ENCODE measurements around the gene WAS.
"Not testable (repeated sequence)": the region's sequence is repeated elsewhere in the genome, so short reads cannot be mapped to it uniquely, and the experiment has no call there.

WAS gene

DNA sequence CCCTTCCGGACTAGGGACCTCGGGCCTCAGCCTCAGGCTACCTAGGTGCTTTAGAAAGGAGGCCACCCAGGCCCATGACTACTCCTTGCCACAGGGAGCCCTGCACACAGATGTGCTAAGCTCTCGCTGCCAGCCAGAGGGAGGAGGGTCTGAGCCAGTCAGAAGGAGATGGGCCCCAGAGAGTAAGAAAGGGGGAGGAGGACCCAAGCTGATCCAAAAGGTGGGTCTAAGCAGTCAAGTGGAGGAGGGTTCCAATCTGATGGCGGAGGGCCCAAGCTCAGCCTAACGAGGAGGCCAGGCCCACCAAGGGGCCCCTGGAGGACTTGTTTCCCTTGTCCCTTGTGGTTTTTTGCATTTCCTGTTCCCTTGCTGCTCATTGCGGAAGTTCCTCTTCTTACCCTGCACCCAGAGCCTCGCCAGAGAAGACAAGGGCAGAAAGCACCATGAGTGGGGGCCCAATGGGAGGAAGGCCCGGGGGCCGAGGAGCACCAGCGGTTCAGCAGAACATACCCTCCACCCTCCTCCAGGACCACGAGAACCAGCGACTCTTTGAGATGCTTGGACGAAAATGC is at the start of gene WAS:
WAS (plus strand) TSS at position 389 of the 572 bp plus-strand sequence; CDS start at position 444, 55 bp downstream.
- no peak for DNase-seq

DNA sequence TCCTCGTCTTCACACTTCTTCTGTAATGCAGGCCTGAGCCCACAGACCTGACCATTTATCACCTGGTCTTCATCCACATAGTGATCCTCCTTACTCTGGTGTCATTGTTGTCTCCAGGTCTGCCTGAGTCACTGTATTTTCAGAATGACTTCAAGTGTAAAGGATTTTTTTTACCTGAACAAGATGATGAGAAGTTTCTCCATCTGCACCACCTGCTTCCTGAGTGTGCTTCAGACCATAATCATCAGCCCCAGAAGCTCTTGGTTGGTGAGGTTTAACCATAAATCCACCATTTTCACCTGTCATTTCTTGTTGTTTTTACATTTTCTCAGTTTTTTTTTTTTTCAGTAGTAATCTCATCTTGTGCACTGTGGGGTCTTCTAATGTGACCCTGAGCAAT is 47.3 kb upstream of the WAS start:
- DNase-seq, result no peak

DNA sequence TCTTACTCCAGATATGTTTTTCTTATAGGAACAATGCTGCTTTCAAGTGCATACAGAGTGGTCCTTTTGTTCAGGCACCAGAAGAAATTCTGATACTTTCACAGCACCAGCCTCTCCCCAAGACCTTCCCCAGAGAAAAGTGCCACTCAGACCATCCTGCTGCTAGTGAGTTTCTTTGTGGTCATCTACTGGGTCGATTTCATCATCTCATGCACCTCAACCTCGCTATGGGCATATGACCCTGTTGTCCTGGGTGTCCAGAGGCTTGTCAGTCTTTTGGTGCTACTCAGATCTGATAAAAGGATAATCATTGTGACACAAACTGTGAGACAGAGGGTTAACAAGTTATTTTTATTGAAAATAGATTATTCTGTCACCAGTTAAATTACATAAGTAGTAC is 46.8 kb upstream of the WAS start:
- no peak for DNase-seq

DNA sequence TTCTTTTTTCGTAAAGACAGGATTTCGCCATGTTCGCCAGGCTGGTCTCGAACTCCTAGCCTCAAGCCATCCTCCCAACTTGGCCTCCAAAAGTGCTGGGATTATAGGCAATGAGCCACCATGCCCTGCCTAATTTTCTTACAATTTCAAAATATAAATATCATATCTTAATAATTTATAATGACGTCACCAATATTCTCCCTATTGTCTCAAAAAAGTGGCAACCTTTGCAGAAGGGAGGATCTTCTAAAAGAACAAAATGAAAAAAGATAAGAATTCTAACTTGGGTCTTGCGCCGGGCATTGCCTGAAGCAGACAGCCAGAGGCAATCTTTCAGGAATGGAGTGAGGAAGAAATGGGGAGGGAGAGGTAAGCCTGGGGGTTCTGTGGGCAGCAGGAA is 37.9 kb upstream of the WAS start:
- no peak for DNase-seq

DNA sequence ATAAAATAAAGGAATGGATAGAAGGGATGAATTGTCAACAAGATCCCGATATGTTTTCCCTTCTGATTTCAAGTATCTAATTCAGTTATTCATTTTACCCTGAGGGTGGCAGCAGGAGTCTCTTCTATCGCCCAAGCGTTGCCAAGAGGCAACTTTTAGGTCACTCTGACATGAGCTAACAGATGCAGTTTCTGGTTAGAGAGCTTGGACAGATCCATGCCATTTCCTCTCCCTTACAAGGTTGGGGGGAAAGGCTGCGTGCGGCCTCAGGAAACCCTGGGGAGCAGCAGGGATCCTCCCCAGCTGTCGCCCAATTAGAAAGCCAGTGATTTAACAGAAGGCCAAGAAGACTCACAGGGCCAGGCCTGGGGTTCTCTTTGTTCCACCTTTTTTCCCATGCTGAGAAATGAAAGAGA is 35.3 kb upstream of the WAS start:
- no peak for DNase-seq

DNA sequence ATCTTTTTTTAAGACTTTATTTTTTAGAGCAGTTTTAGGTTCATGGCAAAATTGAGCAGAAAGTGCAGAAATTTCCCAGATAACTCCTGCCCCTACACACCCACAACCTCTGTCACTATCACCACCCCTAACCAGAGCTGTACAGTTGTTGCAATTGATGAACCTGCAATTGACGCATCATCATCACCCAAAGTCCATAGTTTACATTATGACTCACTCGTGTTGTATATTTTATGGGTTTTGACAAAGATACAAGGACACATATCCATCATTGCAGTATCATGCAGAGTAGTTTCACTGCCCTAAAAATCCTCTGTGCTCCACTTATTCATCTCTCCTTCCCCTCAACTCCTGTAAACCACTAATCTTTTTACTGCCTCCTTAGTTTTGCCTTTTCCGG is 34.5 kb upstream of the WAS start:
- no peak for DNase-seq

DNA sequence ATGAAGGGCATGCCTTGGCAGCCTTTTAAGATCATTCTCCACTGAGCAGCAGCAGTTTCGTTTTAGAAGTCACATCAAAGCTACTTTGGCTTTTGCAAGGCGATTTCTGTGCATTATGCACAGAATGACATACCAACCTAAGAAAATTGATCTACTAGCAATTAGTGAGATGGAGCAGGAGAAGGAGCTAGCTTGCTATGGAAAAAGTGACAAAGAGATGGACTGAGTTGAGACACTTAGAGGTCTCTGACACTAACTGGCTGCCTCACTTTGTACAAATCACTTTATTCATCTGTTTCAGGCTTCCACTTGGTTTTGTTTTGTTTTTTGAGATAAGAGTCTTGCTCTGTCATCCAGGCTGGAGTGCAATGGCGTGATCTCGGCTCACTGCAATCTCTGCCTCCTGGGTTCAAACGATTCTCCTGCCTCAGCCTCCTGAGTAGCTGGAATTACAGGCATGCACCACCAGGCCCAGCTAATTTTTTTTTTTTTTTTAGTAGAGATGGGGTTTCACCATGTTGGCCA is 31.5 kb upstream of the WAS start:
- DNase-seq, result not testable (repeated sequence)

DNA sequence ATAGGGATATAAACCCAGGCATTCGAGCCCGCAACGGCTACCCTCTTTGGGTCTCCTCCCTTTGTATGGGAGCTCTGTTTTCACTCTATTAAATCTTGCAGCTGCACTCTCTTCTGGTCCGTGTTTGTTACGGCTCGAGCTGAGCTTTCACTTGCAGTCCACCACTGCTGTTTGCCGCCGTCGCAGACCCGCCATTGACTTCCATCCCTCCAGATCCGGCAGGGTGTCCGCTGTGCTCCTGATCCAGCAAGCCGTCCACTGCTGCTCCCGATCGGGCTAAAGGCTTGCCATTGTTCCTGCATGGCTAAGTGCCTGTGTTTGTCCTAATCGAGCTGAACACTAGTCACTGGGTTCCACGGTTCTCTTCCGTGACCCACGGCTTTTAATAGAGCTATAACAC is 28.9 kb upstream of the WAS start:
- not testable (repeated sequence) for DNase-seq

DNA sequence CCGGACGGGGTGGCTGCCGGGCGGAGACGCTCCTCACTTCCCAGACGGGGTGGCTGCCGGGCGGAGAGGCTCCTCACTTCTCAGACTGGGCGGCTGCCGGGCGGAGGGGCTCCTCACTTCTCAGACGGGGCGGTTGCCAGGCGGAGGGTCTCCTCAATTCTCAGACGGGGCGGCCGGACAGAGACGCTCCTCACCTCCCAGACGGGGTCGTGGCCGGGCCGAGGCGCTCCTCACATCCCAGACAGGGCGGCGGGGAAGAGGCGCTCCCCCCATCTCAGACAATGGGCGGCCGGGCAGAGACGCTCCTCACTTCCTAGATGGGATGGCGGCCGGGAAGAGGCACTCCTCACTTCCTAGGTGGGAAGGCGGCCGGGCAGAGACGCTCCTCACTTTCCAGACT is 23.9 kb upstream of the WAS start:
- DNase-seq, result not testable (repeated sequence)

DNA sequence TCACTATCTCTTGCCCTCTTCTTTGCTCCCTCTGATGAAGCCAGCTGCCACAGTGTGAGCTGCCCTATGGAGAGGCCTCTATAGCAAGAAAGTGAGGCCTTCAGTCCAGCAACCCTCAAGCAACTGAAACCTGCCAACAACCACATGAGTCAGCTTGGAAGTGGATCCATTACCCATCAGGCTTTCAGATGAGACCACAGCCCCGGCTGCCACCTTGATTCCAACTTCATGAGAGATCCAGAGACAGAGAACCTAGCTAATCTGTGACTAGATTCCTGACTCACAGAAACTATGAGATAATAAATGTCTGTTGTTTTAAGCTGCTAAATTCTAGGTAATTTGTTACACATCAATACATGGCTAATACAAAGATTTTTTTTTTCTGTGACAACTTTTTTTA is 20.4 kb upstream of the WAS start:
- DNase-seq, result no peak

DNA sequence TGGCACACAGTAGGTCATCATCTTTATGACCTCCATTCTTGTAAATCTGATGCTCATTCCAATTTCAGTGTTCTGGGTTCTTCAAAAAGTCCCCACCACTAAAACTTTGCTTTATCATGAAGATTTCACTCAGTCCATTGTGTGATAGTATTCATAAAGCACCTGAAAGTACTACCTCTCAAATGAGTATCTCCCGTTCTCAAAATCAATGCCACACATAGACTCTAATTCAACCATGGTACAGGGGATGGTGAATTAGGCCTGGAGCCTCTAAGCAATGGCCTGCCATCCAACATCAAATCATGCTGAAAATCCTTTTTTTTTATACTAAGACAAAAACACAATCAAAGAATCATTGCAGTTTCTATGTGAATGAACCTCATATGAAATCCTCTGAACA is 19.4 kb upstream of the WAS start:
- DNase-seq, result no peak

DNA sequence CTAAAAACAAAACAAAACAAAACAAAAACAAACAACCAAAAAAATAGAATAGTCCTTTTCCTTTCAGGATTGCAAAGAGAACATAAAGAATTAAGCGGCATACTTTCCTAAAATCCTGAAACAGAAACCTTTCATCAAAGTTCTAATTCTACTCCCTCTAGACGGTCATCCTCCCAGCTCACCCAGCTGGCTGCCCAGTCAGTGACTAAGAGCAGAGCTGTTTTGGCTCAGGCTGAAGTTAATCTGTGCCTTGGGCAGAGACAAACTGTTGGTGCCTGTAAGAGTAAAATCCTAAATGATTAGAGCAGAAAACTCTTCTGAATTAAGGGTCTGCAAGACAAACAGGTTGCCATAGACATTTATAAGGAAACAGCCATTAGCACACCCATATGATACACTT is 17.6 kb upstream of the WAS start:
- DNase-seq, result no peak

DNA sequence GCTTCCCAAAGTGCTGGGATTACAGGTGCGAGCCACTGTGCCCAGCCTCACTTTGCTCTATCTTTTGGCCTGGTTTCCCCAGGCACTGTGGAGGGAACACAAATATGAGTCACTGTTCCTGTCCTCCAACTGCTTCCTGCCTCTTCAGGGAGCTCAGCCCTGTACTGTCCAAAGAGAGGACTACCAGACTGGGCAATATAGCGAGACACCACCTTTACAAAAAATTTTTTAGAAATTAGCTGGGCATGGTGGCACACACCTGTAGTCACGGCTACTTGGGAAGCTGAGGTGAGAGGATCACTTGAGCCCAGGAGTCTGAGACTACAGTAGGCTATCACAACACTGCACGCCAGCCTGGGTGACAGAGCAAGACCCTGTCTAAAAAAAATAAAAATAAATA is 16.9 kb upstream of the WAS start:
- DNase-seq, result no peak

DNA sequence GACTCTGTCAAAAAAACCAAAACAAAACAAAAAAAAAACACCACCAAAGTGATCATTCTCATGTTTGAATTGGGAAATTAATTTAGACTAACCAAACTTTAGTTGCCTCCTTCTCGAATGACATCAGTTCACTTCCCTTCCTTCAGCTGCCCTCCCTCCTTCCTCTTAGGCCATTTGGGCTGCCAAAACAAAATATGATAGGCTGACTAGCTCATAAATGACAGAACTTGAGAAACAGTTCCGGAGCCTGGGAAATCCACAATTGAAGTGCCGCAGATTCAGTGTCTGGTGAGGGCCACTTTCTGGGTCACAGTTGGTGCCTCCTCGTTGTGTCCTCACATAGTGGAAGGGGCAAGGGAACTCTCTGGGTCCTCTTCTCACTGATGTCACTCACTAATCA is 16.1 kb upstream of the WAS start:
- no peak for DNase-seq

DNA sequence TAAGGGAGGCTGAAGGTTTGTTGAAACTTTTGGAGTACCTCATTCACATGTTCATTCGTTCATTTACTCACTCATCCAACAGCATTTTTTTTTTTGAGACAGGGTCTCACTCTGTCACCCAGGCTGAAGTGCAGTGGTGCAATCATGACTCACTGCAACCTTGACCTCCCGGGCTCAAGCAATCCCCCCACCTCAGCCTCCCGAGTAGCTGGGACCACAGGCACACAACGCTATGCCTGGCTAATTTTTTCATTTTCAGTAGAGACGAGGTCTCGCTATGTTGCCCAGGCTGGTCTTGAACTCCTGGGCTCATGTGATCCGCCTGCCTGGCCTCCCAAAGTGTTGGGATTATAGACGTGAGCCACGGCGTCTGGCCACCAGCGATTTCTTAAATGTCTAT is 15.4 kb upstream of the WAS start:
- DNase-seq, result not testable (repeated sequence)

DNA sequence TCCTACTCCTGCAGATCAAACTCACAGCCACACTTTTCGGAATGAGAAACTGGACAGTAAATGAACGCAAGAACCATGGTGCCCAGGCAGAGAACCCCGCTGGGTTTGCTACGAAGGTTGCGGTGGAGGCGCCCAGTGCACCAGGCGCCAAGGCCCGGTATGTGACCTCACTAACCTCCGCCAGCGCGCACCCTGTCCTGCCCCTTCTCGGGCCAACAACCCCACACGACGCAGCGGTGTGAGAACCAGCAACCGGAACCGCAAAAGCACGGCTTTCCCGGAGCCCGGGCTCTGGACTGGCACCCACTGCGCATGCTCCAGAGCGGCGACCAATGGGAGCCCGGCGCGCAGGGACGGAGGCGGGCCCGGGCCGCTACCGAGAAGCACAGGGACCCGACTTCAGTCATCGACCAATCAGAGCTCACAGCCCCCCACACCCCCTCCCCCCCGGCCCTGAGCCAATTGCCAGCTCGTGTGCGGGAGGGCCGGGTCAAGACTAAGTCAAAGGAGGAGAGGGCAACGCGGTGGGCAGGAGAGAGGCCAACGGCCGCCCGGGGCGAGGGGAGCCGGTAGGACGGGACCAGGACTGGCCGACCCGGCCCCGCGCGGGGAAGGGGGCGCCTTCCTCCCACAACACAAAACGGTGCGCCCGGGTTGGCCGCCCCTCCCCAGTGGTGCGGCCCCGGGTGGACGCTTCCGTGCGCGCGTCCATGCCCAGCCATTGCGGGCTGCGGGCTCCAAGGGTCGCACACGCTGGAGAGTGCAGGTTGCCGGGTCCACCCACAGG is 7.3 kb upstream of the WAS start:
- peak; percentile 80 for DNase-seq

DNA sequence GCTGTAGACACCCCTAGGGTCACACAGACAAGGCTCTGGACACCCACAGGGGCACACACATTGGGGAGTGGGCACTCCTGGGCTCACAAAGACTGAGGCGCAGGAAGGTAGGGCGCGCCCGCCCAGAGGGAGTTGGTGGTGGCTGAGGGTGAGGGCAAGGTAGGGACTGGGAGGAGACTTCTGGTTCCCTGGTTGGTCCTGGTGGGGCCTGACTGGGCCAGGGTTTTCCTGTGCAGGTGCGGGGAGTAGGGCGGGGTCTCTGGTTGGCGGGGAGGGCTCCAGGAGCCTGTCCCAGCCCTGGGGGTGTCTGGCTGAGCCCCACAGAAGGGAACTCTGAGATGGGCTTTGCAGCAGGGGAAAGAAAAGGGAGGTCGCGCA is 6.7 kb upstream of the WAS start:
- DNase-seq, result no peak

DNA sequence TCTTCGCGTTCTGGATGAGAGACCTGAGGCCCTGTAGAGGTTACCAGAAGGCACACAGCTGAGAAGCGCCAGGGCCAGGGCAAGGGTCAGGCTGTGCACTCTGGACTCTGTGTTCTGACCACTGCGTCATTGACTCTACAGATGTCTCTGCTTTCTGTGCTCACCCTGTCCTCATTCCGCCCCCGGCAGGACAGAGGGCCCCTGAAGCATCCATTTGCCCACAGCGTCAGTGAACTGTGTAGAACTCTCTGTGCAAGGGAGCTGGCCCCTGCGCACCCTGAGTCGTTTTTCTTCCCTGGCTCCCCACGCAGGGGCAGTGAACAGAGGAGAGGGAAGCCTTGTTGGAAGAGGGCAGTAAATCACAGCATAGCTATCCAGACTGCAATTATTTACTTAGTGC is 6.1 kb upstream of the WAS start:
- DNase-seq, result no peak

DNA sequence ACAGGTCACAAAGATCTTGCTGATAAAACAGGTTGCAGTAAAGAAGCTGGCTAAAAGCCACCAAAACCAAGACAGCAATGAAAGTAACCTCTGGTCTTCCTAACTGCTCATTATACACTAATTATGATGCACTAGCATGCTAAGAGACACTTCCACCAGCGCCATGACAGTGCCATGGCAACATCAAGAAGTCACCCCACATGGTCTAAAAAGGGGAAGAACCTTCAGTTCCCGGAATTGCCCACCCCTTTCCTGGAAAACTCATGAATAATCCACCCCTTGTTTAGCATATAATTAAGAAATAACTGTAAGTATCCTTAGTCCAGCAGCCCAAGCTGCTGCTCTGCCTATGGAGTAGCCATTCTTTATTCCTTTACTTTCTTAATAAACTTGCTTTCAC is 3.1 kb upstream of the WAS start:
- not testable (repeated sequence) for DNase-seq

DNA sequence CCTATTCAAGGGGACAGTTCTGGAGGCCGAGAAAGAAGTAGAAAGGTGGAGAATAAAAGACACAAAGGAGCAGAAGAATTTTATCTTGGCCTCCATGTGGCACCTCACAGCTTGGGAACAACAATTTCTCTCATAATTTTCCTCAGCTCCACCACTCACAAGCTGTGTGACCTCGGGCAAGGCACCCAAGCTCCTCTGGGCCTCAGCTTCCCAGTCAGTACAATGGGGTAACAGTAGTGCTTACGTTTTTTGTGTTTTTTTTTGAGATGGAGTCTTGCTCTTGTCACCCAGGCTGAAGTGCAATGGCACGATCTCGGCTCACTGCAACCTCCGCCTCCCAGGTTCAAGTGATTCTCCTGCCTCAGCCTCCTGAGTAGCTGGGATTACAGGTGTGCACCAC is 2.7 kb upstream of the WAS start:
- DNase-seq, result not testable (repeated sequence)

DNA sequence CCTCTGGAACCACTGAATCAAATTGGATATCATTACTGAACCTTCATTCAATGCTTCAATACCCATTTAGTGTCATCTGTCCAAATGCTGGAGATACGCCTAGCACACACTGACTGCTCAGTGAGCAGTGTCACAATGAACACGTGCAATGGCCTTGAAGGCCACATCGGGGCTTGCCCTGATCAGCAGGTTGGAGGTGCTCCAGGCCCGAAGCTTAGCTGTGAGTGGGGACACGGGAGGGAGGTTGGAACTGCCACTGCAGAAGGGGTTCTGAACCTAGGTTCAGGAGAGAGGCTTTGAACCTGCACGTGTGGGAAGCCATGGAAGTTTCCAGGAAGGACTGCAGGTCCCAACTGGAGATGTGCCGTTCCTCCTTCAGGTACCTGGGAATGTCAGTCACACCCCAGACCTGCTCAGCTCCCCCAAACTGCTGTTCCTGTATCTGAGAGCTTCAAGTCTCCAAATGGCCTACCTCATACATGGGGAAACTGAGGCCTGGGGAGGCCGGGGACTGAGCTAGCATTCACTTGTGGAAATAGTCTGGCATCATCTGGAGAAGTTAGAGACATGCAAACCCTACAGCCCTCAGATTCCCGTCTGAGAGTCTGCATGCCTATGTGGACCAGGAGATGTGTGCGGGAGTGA is 1.9 kb upstream of the WAS start:
- DNase-seq, result no peak

DNA sequence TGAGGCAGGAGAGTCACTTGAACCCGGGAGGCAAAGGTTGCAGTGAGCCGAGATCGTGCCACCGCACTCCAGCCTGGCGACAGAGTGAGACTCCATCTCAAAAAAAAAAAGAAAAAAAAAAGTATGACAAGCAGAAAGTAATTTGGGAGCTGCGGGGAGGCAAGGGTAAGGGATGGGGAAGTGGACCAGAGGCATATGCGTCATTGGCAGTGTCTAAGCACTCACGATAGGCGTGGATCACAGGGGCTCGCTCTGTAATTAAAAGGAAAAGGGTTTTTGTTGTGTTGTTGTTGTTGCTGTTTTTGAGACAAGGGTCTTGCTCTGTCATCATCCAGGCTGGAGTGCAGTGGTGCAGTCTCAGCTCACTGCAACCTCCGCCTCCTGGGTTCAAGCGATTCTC is 804 bp upstream of the WAS start:
- not testable (repeated sequence) for DNase-seq

DNA sequence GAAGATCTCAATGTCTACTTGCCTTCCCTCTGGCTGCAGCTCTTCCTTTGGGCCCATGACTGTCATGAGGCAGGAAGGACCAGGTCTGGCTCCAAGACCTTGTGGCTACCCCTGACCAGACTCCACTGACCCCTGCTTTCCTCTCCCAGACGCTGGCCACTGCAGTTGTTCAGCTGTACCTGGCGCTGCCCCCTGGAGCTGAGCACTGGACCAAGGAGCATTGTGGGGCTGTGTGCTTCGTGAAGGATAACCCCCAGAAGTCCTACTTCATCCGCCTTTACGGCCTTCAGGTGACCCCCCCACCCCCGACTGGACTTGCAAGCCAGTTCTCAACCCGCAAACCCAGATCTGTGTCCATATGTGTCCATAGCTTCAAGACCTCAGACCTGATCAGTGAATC is 535 bp downstream of the WAS start:
- no peak for DNase-seq

DNA sequence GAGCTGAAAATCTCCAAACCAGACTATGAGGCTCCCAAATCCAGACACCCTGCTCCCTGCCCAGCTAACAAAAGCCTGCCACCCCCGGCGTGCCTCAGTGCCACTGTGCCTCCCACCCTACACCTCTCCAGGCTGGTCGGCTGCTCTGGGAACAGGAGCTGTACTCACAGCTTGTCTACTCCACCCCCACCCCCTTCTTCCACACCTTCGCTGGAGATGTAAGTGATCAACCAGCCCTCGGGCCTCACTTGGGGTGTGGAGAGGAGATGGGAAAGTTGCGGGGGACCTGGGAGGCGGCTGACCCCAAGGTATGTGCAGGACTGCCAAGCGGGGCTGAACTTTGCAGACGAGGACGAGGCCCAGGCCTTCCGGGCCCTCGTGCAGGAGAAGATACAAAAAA is 1.8 kb downstream of the WAS start:
- DNase-seq, result no peak
